ENCODE results near the gene IGFBPL1. TPM values are rescaled to one million over a fixed set of nuclear protein-coding genes. Genes with fewer than 3 reads are reported as not detected.

Gene IGFBPL1
- polyA plus RNA-seq, 1 donor, result 3.8 TPM

- no peaks in the 10 kb centered on the region for H3K4me1 ChIP-seq (ENCODE audit: control insufficient read depth, insufficient read depth, low read length)
- DNase-seq, result peak in 1 of 2 donors; percentile 38
- H3K27me3 ChIP-seq (ENCODE audit: control insufficient read depth, insufficient read depth, low read length), result peaks cover 15% of the 10 kb centered on the region
- H3K9me3 ChIP-seq (ENCODE audit: control insufficient read depth, low read depth, low read length), result no peaks in the 10 kb centered on the region
- H3K36me3 ChIP-seq (ENCODE audit: control insufficient read depth, insufficient read depth, low read length), result no peaks in the 10 kb centered on the region
- H3K27ac ChIP-seq (ENCODE audit: low read length), result no peak overlapping the region
- no peak overlapping the region for H3K4me3 ChIP-seq (ENCODE audit: low read length)
- WGBS (ENCODE audit: insufficient coverage, low lambda C conversion rate), result no CpG with 5 or more reads among the region's 8 CpGs
Measured at GRCh38 chr9:38417003-38417945, 7.0 kb downstream of the IGFBPL1 start.

- no peaks in the 10 kb centered on the region for H3K4me1 ChIP-seq (ENCODE audit: control insufficient read depth, insufficient read depth, low read length)
- no peak for DNase-seq
- 89% methylated on average over 3 of the region's 4 CpGs for WGBS (ENCODE audit: insufficient coverage, low lambda C conversion rate)
- H3K9me3 ChIP-seq (ENCODE audit: control insufficient read depth, low read depth, low read length), result no peaks in the 10 kb centered on the region
- no peak overlapping the region for H3K27ac ChIP-seq (ENCODE audit: low read length)
- no peaks in the 10 kb centered on the region for H3K36me3 ChIP-seq (ENCODE audit: control insufficient read depth, insufficient read depth, low read length)
- H3K4me3 ChIP-seq (ENCODE audit: low read length), result no peak overlapping the region
- peaks cover 11% of the 10 kb centered on the region for H3K27me3 ChIP-seq (ENCODE audit: control insufficient read depth, insufficient read depth, low read length)
Measured at GRCh38 chr9:38416461-38416860, 7.8 kb downstream of the IGFBPL1 start.

GRCh38 chr9:38415856-38416255, 8.4 kb downstream of the IGFBPL1 start:
- peaks cover 9% of the 10 kb centered on the region for H3K27me3 ChIP-seq (ENCODE audit: control insufficient read depth, insufficient read depth, low read length)
- no peaks in the 10 kb centered on the region for H3K9me3 ChIP-seq (ENCODE audit: control insufficient read depth, low read depth, low read length)
- no peak overlapping the region for H3K27ac ChIP-seq (ENCODE audit: low read length)
- no CpG with 5 or more reads among the region's 8 CpGs for whole genome bisulfite sequencing (ENCODE audit: insufficient coverage, low lambda C conversion rate)
- no peak for DNase-seq
- H3K4me1 ChIP-seq (ENCODE audit: control insufficient read depth, insufficient read depth, low read length), result no peaks in the 10 kb centered on the region
- no peaks in the 10 kb centered on the region for H3K36me3 ChIP-seq (ENCODE audit: control insufficient read depth, insufficient read depth, low read length)
- H3K4me3 ChIP-seq (ENCODE audit: low read length), result no peak overlapping the region

- no peaks in the 10 kb centered on the region for H3K9me3 ChIP-seq (ENCODE audit: control insufficient read depth, low read depth, low read length)
- no peak overlapping the region for H3K27ac ChIP-seq (ENCODE audit: low read length)
- no peak for DNase-seq
- H3K4me1 ChIP-seq (ENCODE audit: control insufficient read depth, insufficient read depth, low read length), result no peaks in the 10 kb centered on the region
- H3K36me3 ChIP-seq (ENCODE audit: control insufficient read depth, insufficient read depth, low read length), result no peaks in the 10 kb centered on the region
- no CpG with 5 or more reads among the region's 24 CpGs for WGBS (ENCODE audit: insufficient coverage, low lambda C conversion rate)
- H3K4me3 ChIP-seq (ENCODE audit: low read length), result no peak overlapping the region
- peaks cover 9% of the 10 kb centered on the region for H3K27me3 ChIP-seq (ENCODE audit: control insufficient read depth, insufficient read depth, low read length)
Measured at GRCh38 chr9:38414040-38414723, 10.1 kb downstream of the IGFBPL1 start.

- no peak overlapping the region for H3K4me3 ChIP-seq (ENCODE audit: low read length)
- no peaks in the 10 kb centered on the region for H3K36me3 ChIP-seq (ENCODE audit: control insufficient read depth, insufficient read depth, low read length)
- WGBS (ENCODE audit: insufficient coverage, low lambda C conversion rate), result 57% methylated on average over 3 of the region's 7 CpGs
- no peaks in the 10 kb centered on the region for H3K4me1 ChIP-seq (ENCODE audit: control insufficient read depth, insufficient read depth, low read length)
- DNase-seq, result no peak
- no peaks in the 10 kb centered on the region for H3K9me3 ChIP-seq (ENCODE audit: control insufficient read depth, low read depth, low read length)
- no peak overlapping the region for H3K27ac ChIP-seq (ENCODE audit: low read length)
- peaks cover 9% of the 10 kb centered on the region for H3K27me3 ChIP-seq (ENCODE audit: control insufficient read depth, insufficient read depth, low read length)
Measured at GRCh38 chr9:38413283-38413682, 11.0 kb downstream of the IGFBPL1 start.

GRCh38 chr9:38412751-38413150, 11.5 kb downstream of the IGFBPL1 start:
- Histone ChIP-seq H3K4me1 (ENCODE audit: control insufficient read depth, insufficient read depth, low read length) (no peaks in the 10 kb centered on the region), H3K27me3 (ENCODE audit: control insufficient read depth, insufficient read depth, low read length) (peaks cover 9% of the 10 kb centered on the region), H3K9me3 (ENCODE audit: control insufficient read depth, low read depth, low read length) (no peaks in the 10 kb centered on the region), H3K27ac (ENCODE audit: low read length) (no peak overlapping the region), H3K4me3 (ENCODE audit: low read length) (no peak overlapping the region), H3K36me3 (ENCODE audit: control insufficient read depth, insufficient read depth, low read length) (no peaks in the 10 kb centered on the region)
- WGBS (ENCODE audit: insufficient coverage, low lambda C conversion rate), result no CpG with 5 or more reads among the region's 6 CpGs
- no peak for DNase-seq

- WGBS (ENCODE audit: insufficient coverage, low lambda C conversion rate), result 83% methylated on average over 2 of the region's 4 CpGs
- no peak overlapping the region for H3K27ac ChIP-seq (ENCODE audit: low read length)
- peaks cover 13% of the 10 kb centered on the region for H3K27me3 ChIP-seq (ENCODE audit: control insufficient read depth, insufficient read depth, low read length)
- no peaks in the 10 kb centered on the region for H3K9me3 ChIP-seq (ENCODE audit: control insufficient read depth, low read depth, low read length)
- no peak overlapping the region for H3K4me3 ChIP-seq (ENCODE audit: low read length)
- DNase-seq, result no peak
- H3K36me3 ChIP-seq (ENCODE audit: control insufficient read depth, insufficient read depth, low read length), result no peaks in the 10 kb centered on the region
- no peaks in the 10 kb centered on the region for H3K4me1 ChIP-seq (ENCODE audit: control insufficient read depth, insufficient read depth, low read length)
Measured at GRCh38 chr9:38408719-38409118, 15.5 kb downstream of the IGFBPL1 start.

DNA sequence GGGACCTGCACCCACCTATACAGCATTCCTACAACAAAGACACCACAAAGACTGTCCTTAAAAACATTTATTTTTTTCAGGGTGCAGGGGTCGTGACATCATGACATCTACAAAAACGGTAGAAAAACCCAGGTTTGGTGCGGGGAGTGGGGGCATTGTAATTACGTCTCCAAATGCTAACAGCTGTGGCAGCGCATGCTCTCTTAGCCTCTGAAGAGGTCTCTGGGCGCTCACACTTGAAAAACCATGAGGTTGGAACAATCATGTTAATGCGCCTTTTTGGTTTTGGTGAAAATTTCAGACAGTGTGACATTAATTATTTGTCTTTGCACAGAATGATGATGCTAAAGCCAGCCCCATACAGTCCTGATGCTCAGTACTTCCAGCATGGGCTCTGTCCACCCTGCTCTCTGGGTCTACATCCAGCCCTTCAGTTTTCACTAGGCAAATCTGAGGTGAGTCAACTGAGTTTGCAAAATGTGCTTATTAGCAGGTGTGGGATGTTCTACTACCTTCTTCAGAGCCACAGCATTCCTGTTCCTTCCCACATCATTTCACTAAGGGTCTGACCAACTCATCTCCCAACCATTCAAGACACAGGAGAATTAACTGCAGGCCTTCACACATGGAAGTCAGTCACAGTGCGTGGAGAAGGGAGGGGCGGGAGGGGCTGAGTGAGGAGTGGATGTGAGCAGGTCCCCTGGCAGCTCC, 17.6 kb downstream of the IGFBPL1 start:
- H3K4me1 ChIP-seq (ENCODE audit: control insufficient read depth, insufficient read depth, low read length), result no peaks in the 10 kb centered on the region
- H3K27me3 ChIP-seq (ENCODE audit: control insufficient read depth, insufficient read depth, low read length), result peaks cover 4% of the 10 kb centered on the region
- no peaks in the 10 kb centered on the region for H3K9me3 ChIP-seq (ENCODE audit: control insufficient read depth, low read depth, low read length)
- no peak for DNase-seq
- WGBS (ENCODE audit: insufficient coverage, low lambda C conversion rate), result no CpG with 5 or more reads among the region's 9 CpGs
- no peak overlapping the region for H3K4me3 ChIP-seq (ENCODE audit: low read length)
- no peaks in the 10 kb centered on the region for H3K36me3 ChIP-seq (ENCODE audit: control insufficient read depth, insufficient read depth, low read length)
- H3K27ac ChIP-seq (ENCODE audit: low read length), result no peak overlapping the region

- no peak overlapping the region for H3K27ac ChIP-seq (ENCODE audit: low read length)
- peaks cover 4% of the 10 kb centered on the region for H3K27me3 ChIP-seq (ENCODE audit: control insufficient read depth, insufficient read depth, low read length)
- H3K36me3 ChIP-seq (ENCODE audit: control insufficient read depth, insufficient read depth, low read length), result no peaks in the 10 kb centered on the region
- H3K4me3 ChIP-seq (ENCODE audit: low read length), result no peak overlapping the region
- H3K4me1 ChIP-seq (ENCODE audit: control insufficient read depth, insufficient read depth, low read length), result no peaks in the 10 kb centered on the region
- H3K9me3 ChIP-seq (ENCODE audit: control insufficient read depth, low read depth, low read length), result no peaks in the 10 kb centered on the region
- WGBS (ENCODE audit: insufficient coverage, low lambda C conversion rate), result no CpG with 5 or more reads among the region's 3 CpGs
- no peak for DNase-seq
Measured at GRCh38 chr9:38405785-38406184, 18.5 kb downstream of the IGFBPL1 start.

GRCh38 chr9:38404314-38404713, 19.9 kb downstream of the IGFBPL1 start:
- H3K36me3 ChIP-seq (ENCODE audit: control insufficient read depth, insufficient read depth, low read length), result peaks cover 3% of the 10 kb centered on the region
- no peak overlapping the region for H3K27ac ChIP-seq (ENCODE audit: low read length)
- peaks cover 4% of the 10 kb centered on the region for H3K27me3 ChIP-seq (ENCODE audit: control insufficient read depth, insufficient read depth, low read length)
- no peak overlapping the region for H3K4me3 ChIP-seq (ENCODE audit: low read length)
- H3K9me3 ChIP-seq (ENCODE audit: control insufficient read depth, low read depth, low read length), result no peaks in the 10 kb centered on the region
- no peaks in the 10 kb centered on the region for H3K4me1 ChIP-seq (ENCODE audit: control insufficient read depth, insufficient read depth, low read length)
- WGBS (ENCODE audit: insufficient coverage, low lambda C conversion rate), result no CpG with 5 or more reads among the region's 6 CpGs
- DNase-seq, result no peak

Data from large intestine (tissue), 3 donors.